OCI-LY3 (cell line): ENCODE results near the gene WWC1.

Source experiments
- H2AFZ ChIP-seq: fragments of 200-600, 300-600 bp; shearing (Covaris generic); 2 replicates; pipeline ENCODE4 v1.6.0; 2014; ENCODE audit warnings: antibody characterized with exemption, low read depth, low read length
- H3K27ac ChIP-seq: fragments of 200-600, 300-600 bp; sonication (generic); 2 replicates; pipeline ENCODE4 v1.5.1; 2014; ENCODE audit warnings: mild to moderate bottlenecking, low read length, moderate library complexity, mixed read lengths
- H3K27me3 ChIP-seq: fragments of 200-600, 300-600 bp; sonication (generic); 2 replicates; pipeline ENCODE4 v1.6.1; 2014; ENCODE audit warnings: low read depth, low read length, mixed read lengths
- H3K36me3 ChIP-seq: fragments of 200-600, 300-600 bp; sonication (generic); replicated peaks from 2 replicates; pipeline ENCODE3; 2014; ENCODE audit warnings: low read depth, low read length, mixed read lengths
- H3K4me1 ChIP-seq: fragments of 300-600, 200-600 bp; sonication (generic); 2 replicates; pipeline ENCODE4 v1.6.1; 2014; ENCODE audit warnings: low read length, mixed read lengths
- H3K4me2 ChIP-seq: fragments of 200-600, 300-600 bp; sonication (generic); 2 replicates; pipeline ENCODE4 v1.6.1; 2014; ENCODE audit warnings: low read length, mixed read lengths
- H3K4me3 ChIP-seq: fragments of 300-600, 200-600 bp; sonication (generic); 2 replicates; pipeline ENCODE4 v1.5.1; 2014; ENCODE audit warnings: antibody characterized with exemption, mild to moderate bottlenecking, low read length, moderate library complexity
- H3K79me2 ChIP-seq: fragments of 300-600, 200-600 bp; shearing (Covaris generic); 2 replicates; pipeline ENCODE4 v1.6.1; 2014; ENCODE audit warnings: mild to moderate bottlenecking, low read length, mixed read lengths
- H3K9ac ChIP-seq: fragments of 300-600, 200-600 bp; shearing (Covaris generic); 2 replicates; pipeline ENCODE4 v1.6.0; 2014; ENCODE audit warnings: mild to moderate bottlenecking, low read length, moderate library complexity
- H3K9me3 ChIP-seq: fragments of 200-600, 300-600 bp; shearing (Covaris generic); 2 replicates; pipeline ENCODE4 v1.6.1; 2014; ENCODE audit warnings: low read length, mixed read lengths; ENCODE audit not compliant: insufficient read depth
- H4K20me1 ChIP-seq: fragments of 200-600, 300-600 bp; sonication (generic); 2 replicates; pipeline ENCODE4 v1.6.1; 2016; ENCODE audit warnings: low read length, mixed read lengths; ENCODE audit not compliant: insufficient read depth
- CTCF ChIP-seq: fragments of 200-600, 300-600 bp; sonication (generic); IDR thresholded peaks from 2 replicates; pipeline ENCODE4 v1.5.1; 2014; ENCODE audit warnings: antibody characterized with exemption, low read length, low read depth
- EZH2phosphoT487 ChIP-seq: fragments of 200-600 bp; shearing (Covaris generic); IDR thresholded peaks from 2 replicates; pipeline ENCODE4 v1.6.1; 2018; ENCODE audit warnings: antibody characterized with exemption, mixed run types, low read depth

The WWC1 gene

GRCh38 chr5:168489059-168489458, 197.6 kb downstream of the WWC1 start:
- no peak overlapping the region for H3K4me3 ChIP-seq
- H3K79me2 ChIP-seq, result peaks cover 21% of the 10 kb centered on the region
- H2AFZ ChIP-seq, result no peak overlapping the region
- no peaks in the 10 kb centered on the region for H3K27me3 ChIP-seq
- no peaks in the 10 kb centered on the region for H4K20me1 ChIP-seq
- H3K4me1 ChIP-seq, result peaks cover 12% of the 10 kb centered on the region
- peaks cover 50% of the 10 kb centered on the region for H3K36me3 ChIP-seq
- TF ChIP-seq CTCF, result no peak
- no peak for TF ChIP-seq EZH2phosphoT487
- H3K27ac ChIP-seq, result no peak overlapping the region
- H3K9me3 ChIP-seq, result no peaks in the 10 kb centered on the region
- no peak overlapping the region for H3K9ac ChIP-seq
- no peak overlapping the region for H3K4me2 ChIP-seq

- no peaks in the 10 kb centered on the region for H3K4me1 ChIP-seq
- no peak overlapping the region for H3K27ac ChIP-seq
- H3K4me2 ChIP-seq, result no peak overlapping the region
- no peak overlapping the region for H2AFZ ChIP-seq
- H3K9me3 ChIP-seq, result no peaks in the 10 kb centered on the region
- TF ChIP-seq CTCF (no peak), EZH2phosphoT487 (no peak)
- no peaks in the 10 kb centered on the region for H4K20me1 ChIP-seq
- no peak overlapping the region for H3K9ac ChIP-seq
- no peak overlapping the region for H3K4me3 ChIP-seq
- peaks cover 68% of the 10 kb centered on the region for H3K36me3 ChIP-seq
- H3K27me3 ChIP-seq, result no peaks in the 10 kb centered on the region
- H3K79me2 ChIP-seq, result 0 out of 2 replicates have a peak, but pooled peaks cover 3% of the 10 kb centered on the region
Measured at GRCh38 chr5:168494057-168494555, 202.7 kb downstream of the WWC1 start.

GRCh38 chr5:168502563-168503237, 211.3 kb downstream of the WWC1 start:
- no peaks in the 10 kb centered on the region for H3K4me1 ChIP-seq
- no peak overlapping the region for H3K27ac ChIP-seq
- no peaks in the 10 kb centered on the region for H4K20me1 ChIP-seq
- H3K79me2 ChIP-seq, result no peaks in the 10 kb centered on the region
- H3K27me3 ChIP-seq, result no peaks in the 10 kb centered on the region
- H3K36me3 ChIP-seq, result peaks cover 49% of the 10 kb centered on the region
- H3K4me2 ChIP-seq, result no peak overlapping the region
- no peak overlapping the region for H3K9ac ChIP-seq
- H3K9me3 ChIP-seq, result no peaks in the 10 kb centered on the region
- no peak overlapping the region for H2AFZ ChIP-seq
- no peak for TF ChIP-seq EZH2phosphoT487
- no peak for TF ChIP-seq CTCF
- H3K4me3 ChIP-seq, result no peak overlapping the region

GRCh38 chr5:168513861-168514428, 222.5 kb downstream of the WWC1 start:
- Histone ChIP-seq H4K20me1 (no peaks in the 10 kb centered on the region), H3K9ac (no peak overlapping the region), H3K4me2 (no peak overlapping the region), H3K4me3 (no peak overlapping the region), H3K79me2 (no peaks in the 10 kb centered on the region), H3K36me3 (peaks cover 87% of the 10 kb centered on the region), H3K27me3 (no peaks in the 10 kb centered on the region), H2AFZ (no peak overlapping the region), H3K9me3 (peaks cover 8% of the 10 kb centered on the region; the same call in 1 of the 2 replicates), H3K4me1 (no peaks in the 10 kb centered on the region), H3K27ac (no peak overlapping the region)
- TF ChIP-seq EZH2phosphoT487, result no peak
- no peak for TF ChIP-seq CTCF
